ENCODE results near the gene SLC24A3.

- TF ChIP-seq PKNOX1 (IDR thresholded peaks at IDR 0.05) (no peak), FOXM1 (IDR thresholded peaks at IDR 0.05; ENCODE audit: borderline replicate concordance) (no peak), ZNF384 (IDR thresholded peaks at IDR 0.05) (no peak), SUZ12 (IDR thresholded peaks at IDR 0.05) (no peak), SP1 (IDR thresholded peaks at IDR 0.05) (no peak), FOXK2 (IDR thresholded peaks at IDR 0.05) (no peak), BHLHE40 (IDR thresholded peaks at IDR 0.05; ENCODE audit: borderline replicate concordance) (no peak), TARDBP (IDR thresholded peaks at IDR 0.05) (no peak), L3MBTL2 (conservative IDR thresholded peaks at IDR 0.05) (no peak), ARNT (IDR thresholded peaks at IDR 0.05) (no peak), NFRKB (IDR thresholded peaks at IDR 0.05) (no peak), FOXA1 (IDR thresholded peaks at IDR 0.05) (no peak), ELF4 (IDR thresholded peaks at IDR 0.05) (no peak)
These were observed 390.9 kb downstream of the SLC24A3 start for GRCh38 chr20:19603376-19603750.
